GM19438 (cell line): ENCODE measurements around the gene COLQ.
"Not testable (repeated sequence)": the region's sequence is repeated elsewhere in the genome, so short reads cannot be mapped to it uniquely, and the experiment has no call there.

Experiments
- ATAC-seq: cut with Tn5 transposase; IDR thresholded peaks from one replicate; pipeline ENCODE4 v1.9.1; 2021; ENCODE audit warnings: low read depth; ENCODE audit not compliant: unreplicated experiment

The COLQ gene

DNA sequence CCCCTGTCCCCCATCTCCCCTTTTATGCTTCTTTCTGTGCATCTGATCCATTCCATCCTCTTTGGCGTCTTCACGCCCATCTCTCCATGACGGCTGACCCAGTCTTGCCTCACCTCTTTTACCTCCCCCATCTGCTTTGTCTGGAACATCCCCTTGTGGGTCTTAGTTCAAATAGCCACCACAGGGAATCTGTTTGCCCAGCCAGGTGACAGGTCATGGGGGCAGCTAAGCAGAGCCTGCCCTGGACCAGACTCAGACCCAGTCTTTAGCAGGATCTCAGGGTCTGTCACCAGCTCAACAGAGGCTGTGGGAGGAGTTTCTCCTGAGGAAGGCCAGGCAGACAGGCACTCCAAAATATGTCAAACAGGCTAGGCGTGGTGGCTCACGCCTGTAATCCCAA, 28.1 kb downstream of the COLQ start:
- ATAC-seq: no peak

DNA sequence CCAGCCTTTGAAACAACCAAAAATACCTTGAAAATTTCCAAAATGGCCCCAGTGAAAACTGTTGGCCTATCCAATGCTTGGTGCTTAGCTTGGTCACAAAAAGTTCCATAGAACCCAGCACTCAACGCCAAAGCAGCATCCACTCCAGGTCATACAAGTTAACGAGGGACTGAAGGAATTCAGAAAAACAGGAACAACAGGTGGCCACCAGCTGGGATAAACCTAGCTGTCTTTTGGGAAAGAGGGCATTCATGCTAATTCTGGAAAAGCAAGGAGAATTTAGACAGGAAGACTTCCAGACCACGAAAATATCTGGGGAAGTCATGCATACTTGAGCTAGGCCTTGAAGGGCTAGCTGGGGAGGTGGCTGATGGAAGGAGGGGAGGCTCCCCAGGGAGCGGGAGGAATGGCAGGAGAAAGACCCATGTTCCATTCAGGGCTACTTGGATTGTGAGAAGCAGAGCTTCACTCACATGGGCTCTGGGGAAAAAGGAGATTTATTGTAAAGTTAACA, 28.6 kb downstream of the COLQ start:
- no peak for ATAC-seq

DNA sequence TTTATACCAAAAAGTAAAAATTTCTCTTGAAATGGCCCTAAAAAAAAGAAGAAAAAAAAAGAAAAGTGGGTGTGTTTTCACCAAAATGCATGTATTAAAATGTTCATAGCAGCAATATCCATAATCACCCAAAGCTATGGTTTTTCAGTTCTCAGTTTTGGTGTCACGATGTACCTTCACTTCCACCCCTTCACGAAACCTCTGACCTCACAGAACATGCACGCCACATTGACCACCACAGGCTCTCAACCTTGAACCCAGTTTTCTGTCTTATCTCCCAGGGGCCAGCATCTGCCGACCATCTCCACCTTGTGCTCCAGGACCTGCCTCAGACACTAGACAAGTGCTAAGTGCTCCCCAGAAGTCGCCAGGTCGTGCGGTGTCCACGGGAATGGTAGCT, 30.4 kb downstream of the COLQ start:
- no peak for ATAC-seq

DNA sequence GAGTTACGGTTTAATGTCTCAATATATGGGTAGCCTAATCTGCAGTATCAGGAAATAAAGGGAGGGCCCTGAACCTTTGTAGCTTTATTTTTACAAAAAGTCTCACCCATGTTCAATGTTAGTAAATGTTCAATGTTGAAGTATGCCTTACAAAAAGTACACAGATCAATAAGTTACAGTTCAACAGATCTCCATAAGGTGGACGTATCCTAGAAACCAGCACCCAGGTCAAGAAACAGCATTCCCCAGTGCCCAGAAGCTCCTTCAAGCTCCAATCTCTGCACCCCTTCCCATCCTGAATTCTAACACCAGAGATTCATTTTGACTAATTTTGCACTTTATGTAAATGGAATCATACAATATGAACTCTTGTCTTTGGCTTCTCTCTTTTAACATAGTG, 31.3 kb downstream of the COLQ start:
- ATAC-seq: no peak

DNA sequence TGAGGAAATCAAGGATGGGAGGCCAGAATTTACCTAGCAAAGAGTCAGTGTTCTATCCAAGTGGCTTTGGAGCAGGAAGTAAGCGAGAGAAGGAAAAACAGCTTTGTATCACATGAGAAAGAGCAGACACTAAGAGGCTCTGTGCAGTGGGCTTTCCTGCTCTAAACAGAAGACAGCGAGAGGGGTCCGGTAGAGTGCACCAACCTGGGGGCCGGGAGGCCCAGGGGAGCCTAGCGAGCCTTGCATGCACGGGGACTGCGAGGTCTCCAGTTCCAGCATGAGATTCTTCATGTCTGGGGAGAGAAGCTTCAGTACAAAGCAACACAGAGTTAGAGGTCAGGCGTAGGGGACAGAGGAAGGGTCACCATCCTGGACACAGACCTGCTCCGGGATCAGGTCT, 33.5 kb downstream of the COLQ start:
- ATAC-seq: no peak

DNA sequence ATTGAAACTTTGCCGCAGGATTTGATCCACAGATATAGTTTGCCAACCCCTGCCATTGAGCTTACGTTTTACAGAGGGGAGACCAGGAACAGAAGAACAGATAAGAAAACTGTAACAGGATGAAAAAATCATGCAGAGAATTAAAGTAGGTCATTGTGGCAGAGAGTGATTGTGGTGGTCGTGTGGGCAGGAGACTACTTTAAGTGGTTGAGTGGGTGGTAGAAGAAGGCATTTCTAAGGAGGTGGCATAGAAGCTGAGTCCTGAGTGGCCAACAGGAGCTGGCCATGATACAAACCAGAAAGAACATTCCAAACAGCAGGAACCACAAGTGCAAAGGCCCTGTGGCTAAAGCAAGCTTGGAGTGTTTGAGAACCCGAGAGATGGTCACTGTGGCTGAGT, 34.5 kb downstream of the COLQ start:
- no peak for ATAC-seq

DNA sequence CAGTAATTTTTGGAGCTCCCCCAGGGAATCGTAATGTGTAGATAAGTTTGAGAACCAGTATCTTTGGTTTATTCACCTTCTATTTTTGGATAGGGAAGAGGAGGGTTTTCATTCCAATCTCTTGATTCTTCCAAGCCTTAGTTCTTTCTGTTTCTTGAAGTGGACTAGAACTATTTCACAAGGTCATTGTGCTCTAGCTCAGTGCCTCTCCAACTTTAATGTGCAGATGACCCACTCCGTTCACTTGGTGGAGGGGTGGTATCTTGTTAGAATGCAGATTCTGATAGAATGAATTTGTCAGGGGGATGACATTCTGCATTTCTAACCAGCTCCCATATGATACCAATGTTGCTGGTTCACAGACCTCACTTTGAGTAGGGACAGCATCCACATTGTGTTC, 35.5 kb downstream of the COLQ start:
- no peak for ATAC-seq

DNA sequence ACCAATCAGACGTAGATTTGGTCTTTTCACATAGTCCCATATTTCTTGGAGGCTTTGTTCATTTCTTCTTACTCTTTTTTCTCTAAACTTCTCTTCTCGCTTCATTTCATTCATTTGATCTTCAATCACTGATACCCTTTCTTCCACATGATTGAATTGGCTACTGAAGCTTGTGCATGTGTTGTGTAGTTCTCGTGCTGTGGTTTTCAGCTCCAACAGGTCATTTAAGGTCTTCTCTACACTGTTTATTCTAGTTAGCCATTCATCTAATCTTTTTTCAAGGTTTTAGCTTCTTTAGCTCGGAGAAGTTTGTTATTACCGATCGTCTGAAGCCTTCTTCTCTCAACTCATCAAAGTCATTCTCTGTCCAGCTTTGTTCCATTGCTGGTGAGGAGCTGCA, 37.0 kb downstream of the COLQ start:
- ATAC-seq: not testable (repeated sequence)

DNA sequence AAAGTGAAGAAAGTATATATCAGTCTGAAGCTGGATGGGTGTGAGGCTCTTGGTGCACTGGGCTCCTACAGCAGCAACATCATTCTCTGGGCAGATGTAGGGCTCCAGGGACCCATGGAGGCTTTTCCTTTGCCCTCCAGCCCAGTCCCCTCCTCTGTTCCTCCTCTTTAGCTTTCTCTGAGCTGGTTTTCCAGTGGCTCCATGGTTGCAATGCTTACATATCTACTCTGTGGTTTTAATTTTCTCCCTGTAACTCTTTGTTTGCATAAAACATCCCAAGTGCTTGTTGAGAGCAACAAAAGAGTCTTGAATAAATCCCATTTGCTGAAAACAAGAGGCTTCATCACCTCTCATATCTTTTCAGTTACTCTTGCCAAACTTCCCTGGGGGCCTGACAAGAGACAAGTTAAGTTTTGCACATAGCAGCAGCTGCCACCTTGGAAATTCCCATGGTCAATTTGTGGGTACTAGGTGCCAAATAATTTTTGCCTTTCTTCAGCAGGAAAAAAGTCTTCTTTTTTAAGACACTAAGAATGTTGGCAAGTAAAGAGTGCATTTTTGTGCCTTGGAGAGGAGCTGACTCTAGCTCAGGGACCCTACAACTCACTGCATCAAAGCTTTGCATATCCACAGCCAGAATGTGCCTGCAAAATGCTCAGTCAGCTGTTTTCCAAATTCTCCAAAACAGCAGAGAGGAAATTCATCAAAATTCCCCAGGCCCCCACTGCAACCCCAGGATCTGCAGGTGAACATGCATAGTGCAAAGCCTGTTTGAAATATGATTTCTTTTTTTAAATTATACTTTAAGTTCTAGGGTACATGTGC, 41.9 kb downstream of the COLQ start:
- no peak for ATAC-seq

DNA sequence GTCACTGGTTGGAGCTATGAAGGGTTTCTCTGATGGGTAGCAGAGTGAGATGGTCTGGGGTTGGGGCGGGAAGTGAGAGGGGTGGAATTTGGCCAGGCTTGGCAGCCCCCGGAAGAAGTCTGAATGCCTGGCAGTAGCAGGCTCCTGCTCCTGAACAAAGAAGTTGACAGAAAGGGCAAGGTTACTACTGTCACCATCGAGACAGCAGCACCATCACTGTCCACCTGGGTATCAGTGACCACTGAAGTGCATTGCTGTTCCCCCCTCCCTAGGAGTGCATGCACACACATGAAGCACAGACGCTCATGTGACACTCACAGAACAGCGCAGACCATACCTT, 42.9 kb downstream of the COLQ start:
- ATAC-seq: no peak

DNA sequence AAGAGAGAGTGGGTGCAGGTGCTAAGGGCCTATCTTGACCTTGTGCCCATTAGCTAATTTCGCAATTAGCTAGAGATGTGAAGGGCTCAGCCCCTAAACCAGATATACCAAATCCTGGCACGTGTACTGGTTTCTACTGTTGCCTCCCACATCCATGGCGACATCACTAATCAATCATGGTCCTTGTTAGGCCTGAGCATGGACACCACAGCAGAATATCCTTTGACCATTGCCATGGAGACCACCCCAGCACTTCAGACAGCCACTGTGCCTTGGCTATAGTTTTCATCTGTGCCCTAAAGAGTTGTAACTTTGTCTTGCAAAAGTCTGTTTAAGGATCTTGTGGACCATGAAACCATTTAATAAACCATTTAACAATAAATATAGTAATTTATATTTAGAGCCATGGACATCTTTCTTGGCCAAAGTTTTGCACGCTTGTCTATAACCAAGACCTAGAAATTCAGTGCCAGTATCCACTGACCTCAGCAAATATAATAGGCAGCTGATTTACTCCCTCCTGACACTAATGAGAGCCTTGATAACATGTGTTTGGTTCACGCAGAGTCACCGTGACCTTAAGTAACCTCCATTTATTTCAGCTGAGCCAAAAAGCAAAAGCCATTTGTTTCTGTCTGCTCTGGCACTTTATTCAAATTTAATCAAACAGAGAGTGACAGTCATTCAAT, 43.4 kb downstream of the COLQ start:
- no peak for ATAC-seq

DNA sequence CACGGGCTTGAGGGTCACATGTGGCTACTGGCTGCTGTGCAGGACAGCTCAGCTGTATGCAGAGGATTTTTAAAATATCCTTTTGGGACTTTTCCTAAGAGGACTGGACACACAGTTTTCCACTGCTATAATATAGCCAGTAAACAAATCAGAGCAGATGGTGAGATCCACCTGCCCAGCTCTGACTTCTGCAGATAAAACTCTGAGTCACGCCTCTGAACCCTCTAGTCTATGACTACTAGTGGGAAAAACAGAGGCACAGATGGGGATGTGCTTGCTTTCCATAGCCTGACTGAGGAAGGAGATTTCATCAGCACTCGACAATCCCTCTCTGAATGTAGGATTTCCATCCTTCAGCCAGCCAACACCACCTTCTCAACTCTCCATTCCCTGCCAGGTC, 45.1 kb downstream of the COLQ start:
- ATAC-seq: no peak

DNA sequence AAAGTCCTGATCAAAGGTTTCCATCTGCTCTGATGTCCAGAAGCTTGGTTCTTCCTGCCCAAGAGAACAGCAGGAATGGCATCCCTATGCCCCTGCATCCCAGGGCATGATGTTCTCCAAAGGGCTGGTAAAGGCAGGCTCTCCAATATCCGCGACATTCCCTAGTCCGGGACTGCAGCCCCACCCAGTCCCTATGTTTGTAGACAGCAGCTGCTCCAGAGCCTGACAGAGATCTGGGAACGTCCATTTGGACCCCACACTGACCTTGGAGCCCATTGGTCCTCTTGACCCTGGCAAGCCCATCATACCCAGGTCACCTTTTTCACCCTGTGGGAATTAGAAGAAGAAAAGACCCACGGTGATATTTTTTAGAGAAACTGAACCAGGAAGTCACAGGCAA, 46.3 kb downstream of the COLQ start:
- no peak for ATAC-seq

DNA sequence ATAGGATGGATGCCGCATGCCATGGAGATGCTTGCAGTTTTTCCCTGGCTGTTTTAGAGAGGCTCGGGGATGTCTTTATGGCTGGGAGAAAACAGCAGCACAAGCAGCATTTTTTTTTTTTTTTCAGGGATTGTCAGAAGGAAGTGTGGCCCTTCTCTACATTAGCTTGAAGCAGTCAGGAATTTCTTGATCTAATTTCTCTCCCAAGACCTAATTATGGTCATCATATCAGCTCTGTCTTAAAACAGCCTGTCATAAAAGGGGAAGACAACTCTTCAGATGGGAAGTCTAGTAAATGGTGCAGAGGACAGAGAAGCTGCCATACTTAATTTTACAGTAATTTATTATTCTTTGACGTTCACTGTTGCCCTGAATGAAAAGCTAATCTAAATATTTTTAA, 49.6 kb downstream of the COLQ start:
- ATAC-seq: no peak

DNA sequence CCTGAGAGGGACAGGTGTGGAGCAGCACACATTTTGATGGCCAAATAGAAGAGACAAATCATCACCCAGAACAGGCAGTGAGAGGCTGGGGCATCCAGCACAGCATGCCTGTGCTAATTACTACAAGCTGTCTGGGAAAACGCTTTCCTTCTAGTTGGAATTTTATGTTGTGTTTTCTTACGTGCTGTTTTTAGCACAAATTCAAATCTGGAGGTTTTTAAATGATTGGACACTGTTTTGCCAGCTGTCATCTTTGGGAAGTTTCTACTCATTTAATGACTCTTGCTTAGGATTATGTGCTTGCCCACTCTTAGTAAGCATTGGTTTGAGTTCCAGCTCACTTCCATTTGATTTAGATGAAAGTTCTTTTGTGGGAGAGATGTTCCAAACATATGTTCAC, 50.7 kb downstream of the COLQ start:
- ATAC-seq: no peak

DNA sequence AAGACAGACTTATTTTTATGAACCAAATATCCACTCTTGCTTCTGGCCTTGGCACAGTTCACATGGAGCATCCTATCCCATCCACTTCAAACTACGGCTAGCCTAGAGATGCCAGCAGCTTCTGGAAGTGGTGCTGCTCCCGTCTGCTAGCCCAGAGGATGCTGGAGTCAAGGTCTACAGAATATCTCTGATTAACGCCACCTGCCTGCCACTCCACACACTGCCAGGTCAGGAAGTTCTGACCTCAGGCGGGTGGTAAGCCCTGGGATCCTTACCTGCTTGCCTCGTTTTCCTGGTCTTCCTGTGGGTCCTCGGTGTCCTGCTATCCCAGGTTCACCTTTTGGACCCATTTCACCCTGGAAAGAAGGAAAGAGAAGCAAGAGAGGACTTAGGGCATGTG, 51.2 kb downstream of the COLQ start:
- ATAC-seq: no peak

DNA sequence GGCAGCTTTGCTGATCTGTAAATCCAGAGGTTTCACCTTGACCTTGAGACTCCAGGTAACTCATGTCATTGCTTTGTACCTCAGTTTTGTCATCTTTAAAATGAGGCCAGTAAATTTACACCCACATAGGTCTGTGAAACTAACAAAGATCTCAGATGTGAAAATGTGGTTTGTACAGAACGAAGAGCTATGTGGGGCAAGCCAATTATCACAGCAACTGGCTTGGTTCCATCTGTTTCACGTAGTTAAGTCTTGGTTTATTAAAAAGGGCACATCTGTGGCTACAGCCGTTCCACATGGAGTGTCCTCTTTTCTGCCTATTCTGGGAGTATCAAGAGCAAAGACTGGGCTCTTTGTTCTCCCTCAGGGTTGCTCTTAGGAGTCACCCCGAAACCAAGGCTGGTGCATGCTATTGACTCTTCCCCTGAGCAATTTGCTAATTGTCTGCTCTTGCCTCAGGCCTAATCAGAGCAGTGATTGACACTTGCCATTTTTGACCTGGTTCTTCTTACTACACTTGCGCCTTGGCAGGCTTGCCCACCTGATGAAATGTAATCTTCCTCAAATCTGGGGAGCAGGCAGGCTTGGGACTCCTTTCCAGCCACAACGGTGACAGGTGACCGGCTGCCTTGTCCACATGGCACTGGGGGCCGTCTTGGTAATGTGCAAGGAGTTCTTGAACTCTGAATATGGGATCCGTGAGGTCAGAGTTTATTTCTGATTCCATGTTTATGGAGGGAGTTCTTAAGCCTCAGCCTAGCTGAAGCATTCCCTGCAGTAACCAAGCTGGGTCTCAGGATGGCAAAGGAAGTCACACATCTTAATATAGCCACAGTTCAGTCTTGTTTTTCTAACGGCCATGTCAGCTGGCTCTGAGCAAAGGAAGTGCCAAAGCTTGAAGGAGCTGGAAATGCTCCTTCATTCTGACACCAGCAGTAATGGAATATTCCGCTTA, 54.0 kb downstream of the COLQ start:
- no peak for ATAC-seq

DNA sequence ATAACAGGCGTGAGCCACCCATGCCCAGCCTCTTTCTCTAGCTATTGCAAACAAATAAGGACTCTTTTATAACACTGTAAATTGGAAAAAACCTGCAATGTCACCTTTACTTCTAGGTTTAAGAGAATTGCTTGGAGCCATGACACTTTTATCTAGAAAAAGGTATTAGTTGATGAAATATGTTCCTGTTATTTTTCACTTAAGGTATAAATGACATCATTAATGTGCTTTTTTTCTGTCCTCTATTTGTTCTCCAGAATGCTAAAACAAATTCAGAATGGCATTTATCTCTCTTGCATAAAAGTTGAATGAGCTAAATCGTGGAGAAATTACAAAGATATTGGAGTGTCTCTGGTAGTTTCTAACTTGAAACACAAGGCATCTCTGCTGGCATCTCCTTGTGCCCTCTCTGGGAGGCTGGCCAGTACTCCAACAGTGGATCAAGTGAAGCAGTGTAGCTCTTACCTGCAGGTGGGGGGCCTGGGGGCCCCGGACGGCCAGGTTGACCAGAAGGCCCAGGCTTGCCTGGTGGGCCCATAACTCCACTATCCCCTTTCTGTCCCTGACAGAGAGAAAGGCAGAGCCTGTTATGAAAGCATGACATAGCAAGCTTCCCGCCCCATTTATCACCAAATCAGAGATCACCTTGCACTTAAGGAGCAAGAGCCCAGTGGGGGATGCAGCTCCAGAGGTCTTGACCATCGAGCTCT, 55.5 kb downstream of the COLQ start:
- ATAC-seq: no peak

DNA sequence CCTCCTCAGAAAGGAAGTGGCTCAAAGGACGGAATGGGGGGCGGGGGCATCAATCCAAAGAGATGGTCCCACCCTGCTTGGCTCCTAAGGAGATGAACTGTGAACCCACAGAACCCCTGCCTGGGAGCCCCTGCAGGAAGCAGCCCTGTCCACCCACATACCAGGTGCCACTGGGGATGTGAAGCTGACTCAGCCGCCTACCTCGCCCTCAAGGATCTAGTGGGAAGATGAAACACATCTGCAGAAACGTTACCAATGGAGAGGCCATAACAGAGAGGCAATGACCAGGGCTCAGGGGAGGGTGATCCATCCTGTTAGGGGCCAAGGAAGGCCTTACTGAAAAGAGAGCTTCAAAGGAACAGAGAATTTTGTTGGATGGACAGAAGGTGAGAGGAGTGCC, 59.1 kb downstream of the COLQ start:
- no peak for ATAC-seq

DNA sequence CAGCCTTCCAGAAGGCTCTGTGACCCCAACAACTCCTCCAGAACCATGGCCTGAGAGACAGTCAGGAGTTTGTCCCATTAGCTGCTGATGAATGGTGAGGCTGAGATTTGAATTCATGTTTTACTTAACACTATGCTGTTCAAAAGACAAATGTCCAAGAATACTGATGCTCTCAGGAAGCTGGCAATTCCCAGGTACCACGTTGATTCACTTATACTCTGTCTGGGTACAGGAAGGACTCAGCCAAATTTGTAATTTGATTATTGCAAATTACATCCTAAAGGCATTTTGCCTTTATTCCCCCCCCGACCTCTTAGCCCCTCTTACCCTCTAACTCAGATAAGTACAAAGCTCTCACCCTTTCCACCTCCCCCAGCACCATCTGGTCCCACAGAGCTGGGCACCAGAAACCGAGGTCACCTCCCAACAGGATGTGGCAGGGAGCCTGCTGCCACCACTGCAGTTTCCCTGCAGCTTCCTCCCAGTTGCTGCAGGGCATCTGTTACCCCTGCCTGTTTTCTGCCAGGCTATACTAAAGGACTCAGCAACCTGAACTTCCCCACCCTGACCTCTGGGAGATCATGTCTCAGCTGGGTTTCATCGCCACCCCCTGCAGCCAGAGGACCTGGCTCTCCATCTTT, 60.5 kb downstream of the COLQ start:
- no peak for ATAC-seq
